Stomach (tissue), 9 donors: ENCODE data around the gene THBS3. TPM values are rescaled to one million over a fixed set of nuclear protein-coding genes. Genes with fewer than 3 reads are reported as not detected.
"Not testable (repeated sequence)": the region's sequence is repeated elsewhere in the genome, so short reads cannot be mapped to it uniquely, and the experiment has no call there.

ENCODE experiments used
- DNase-seq, 2 donors: peaks; one replicate each; pipeline versions ENCODE4 v3.0.0 to v3.0.0-alpha.2; 2013 to 2019
- H3K27ac ChIP-seq, 5 donors: fragments of 200-600 bp in 4 of 5; sonication (generic) in 4 of 5; one replicate each; pipeline ENCODE4 v1.5.1; 2013 to 2019; ENCODE audit warnings: mild to moderate bottlenecking in 1 of 5, moderate library complexity in 1 of 5
- H3K27me3 ChIP-seq, 3 donors: fragments of 200-600 bp; sonication (generic); one replicate each; pipeline ENCODE4 v1.5.1; 2017 to 2019; ENCODE audit warnings: mixed run types in 1 of 3
- H3K36me3 ChIP-seq, 4 donors: fragments of 200-600 bp; sonication (generic); 1 replicate in 3 of 4; 2 replicates in 1 of 4; pipeline ENCODE4 v1.5.1; 2016 to 2019
- H3K4me1 ChIP-seq, 4 donors: fragments of 200-600 bp; sonication (generic); one replicate each; pipeline ENCODE4 v1.5.1; 2016 to 2019
- H3K4me3 ChIP-seq, 4 donors: fragments of 200-600 bp; sonication (generic) in 3 of 4; one replicate each; pipeline ENCODE4 v1.5.1; 2016 to 2019; ENCODE audit warnings: mild to moderate bottlenecking in 1 of 4
- H3K9me3 ChIP-seq, 4 donors: fragments of 200-600 bp; sonication (generic); one replicate each; pipeline ENCODE4 v1.5.1; 2016 to 2019
- EP300 ChIP-seq: sonication (generic); formaldehyde crosslinking; IDR thresholded peaks from one replicate; pipeline ENCODE4 v1.6.1; 2017; ENCODE audit warnings: antibody characterized with exemption
- POLR2A ChIP-seq, 4 donors: fragments of 450-650 bp; IDR thresholded peaks; one replicate each; pipeline ENCODE4 v1.6.1; 2016; ENCODE audit warnings: antibody characterized with exemption in 4 of 4, control low read depth in 2 of 4, mild to moderate bottlenecking in 1 of 4, moderate library complexity in 1 of 4
- POLR2AphosphoS5 ChIP-seq, 3 donors: sonication (generic); formaldehyde crosslinking; IDR thresholded peaks; one replicate each; pipeline ENCODE4 v1.6.1; 2016; ENCODE audit warnings: antibody characterized with exemption in 3 of 3
- WGBS, 5 donors: extraction: QIAGEN DNeasy Blood & Tissue Kit in 3 of 5; methylation state at CpG; one replicate each; pipeline versions ENCODE4 v1.1.5 to v1.1.7; 2013 to 2018; 5-methylcytosine and 5-hydroxymethylcytosine counted together
- intact Hi-C: fragments of 100-400 bp; cut with DNase I; formaldehyde crosslinking; loops from one replicate; pipeline ENCODE4 v1.15.1; 2023; ENCODE audit warnings: low total_unique reads
- polyA plus RNA-seq, 3 donors: library from polyadenylated mRNA; stranded (reverse); fragments of 200-250 nt; gene quantifications; one replicate each; pipeline ENCODE4 v1.2.3, GENCODE V29; 2013
- total RNA-seq, 5 donors: library from RNA; depleted of rRNA; stranded (reverse); fragments of >200 nt; gene quantifications; one replicate each; pipeline versions ENCODE4 v1.1.0 to v1.2.3, GENCODE V29; 2014 to 2016
- TF ChIP-seq, protein P1 (sequence below), 7 experiments: fragments of 450-650 bp in 4 of 7; fragments of 200-600 bp in 3 of 7; sonication (generic) in 3 of 7; IDR thresholded peaks; one replicate each; pipeline ENCODE4 v1.5.1; 2016 to 2019; ENCODE audit warnings: antibody characterized with exemption in 7 of 7, control low read depth in 2 of 7, mild to moderate bottlenecking in 1 of 7
- donor health status: healthy with polysubstance abuse.
- donor health status: Bipolar disorder and iron deficiency.
- donor health status: healthy.

THBS3 gene
- total and polyA plus RNA-seq, 8 donors: 11.0 to 65.9 (median 23.2) TPM

- intact Hi-C loops: no loop called here
- Histone ChIP-seq H3K4me3 (peak overlapping the region; percentile 57 to 75 (median 60)), H3K4me1 (peaks cover 30 to 52% (median 46%) of the 10 kb centered on the region in 4 donors), H3K9me3 (no peaks in the 10 kb centered on the region), H3K27ac (peak overlapping the region; percentile 91 to 95 (median 94)), H3K36me3 (peaks cover 10 to 28% (median 22%) of the 10 kb centered on the region in 4 donors), H3K27me3 (no peaks in the 10 kb centered on the region)
- peak; percentile 97 to 99 for DNase-seq
- 0 to 1% (median 0%) methylated on average over 51 to 53 of the region's 53 CpGs for whole genome bisulfite sequencing, 5 donors
- TF ChIP-seq, protein P1, sequence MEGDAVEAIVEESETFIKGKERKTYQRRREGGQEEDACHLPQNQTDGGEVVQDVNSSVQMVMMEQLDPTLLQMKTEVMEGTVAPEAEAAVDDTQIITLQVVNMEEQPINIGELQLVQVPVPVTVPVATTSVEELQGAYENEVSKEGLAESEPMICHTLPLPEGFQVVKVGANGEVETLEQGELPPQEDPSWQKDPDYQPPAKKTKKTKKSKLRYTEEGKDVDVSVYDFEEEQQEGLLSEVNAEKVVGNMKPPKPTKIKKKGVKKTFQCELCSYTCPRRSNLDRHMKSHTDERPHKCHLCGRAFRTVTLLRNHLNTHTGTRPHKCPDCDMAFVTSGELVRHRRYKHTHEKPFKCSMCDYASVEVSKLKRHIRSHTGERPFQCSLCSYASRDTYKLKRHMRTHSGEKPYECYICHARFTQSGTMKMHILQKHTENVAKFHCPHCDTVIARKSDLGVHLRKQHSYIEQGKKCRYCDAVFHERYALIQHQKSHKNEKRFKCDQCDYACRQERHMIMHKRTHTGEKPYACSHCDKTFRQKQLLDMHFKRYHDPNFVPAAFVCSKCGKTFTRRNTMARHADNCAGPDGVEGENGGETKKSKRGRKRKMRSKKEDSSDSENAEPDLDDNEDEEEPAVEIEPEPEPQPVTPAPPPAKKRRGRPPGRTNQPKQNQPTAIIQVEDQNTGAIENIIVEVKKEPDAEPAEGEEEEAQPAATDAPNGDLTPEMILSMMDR (IDR thresholded peaks at IDR 0.05): peak in 5 of 7 experiments; percentile 49 to 96 (median 84)
- TF ChIP-seq EP300 (no peak), POLR2A (IDR thresholded peaks at IDR 0.05) (peak in 2 of 4 donors; percentile 76 to 80), POLR2AphosphoS5 (IDR thresholded peaks at IDR 0.05) (peak; percentile 75 to 97 (median 75))
Observed at GRCh38 chr1:155244368-155245162, 36.9 kb upstream of the THBS3 start.

GRCh38 chr1:155242805-155243358 lies 35.2 kb upstream of the THBS3 start:
- intact Hi-C loops: no loop called here
- peak overlapping the region in 4 of 5 donors; percentile 91 to 95 (median 94) for H3K27ac ChIP-seq
- TF ChIP-seq POLR2A (IDR thresholded peaks at IDR 0.05) (no peak), POLR2AphosphoS5 (IDR thresholded peaks at IDR 0.05) (no peak)
- H3K36me3 ChIP-seq: peaks cover 9 to 31% (median 26%) of the 10 kb centered on the region in 4 donors
- DNase-seq: no peak
- no peaks in the 10 kb centered on the region for H3K27me3 ChIP-seq
- peaks cover 30 to 56% (median 46%) of the 10 kb centered on the region in 4 donors for H3K4me1 ChIP-seq
- 71 to 86% (median 79%) methylated on average over 3 of the region's 3 CpGs for WGBS, 5 donors
- no peaks in the 10 kb centered on the region for H3K9me3 ChIP-seq
- H3K4me3 ChIP-seq: peak overlapping the region in 1 of 4 donors; percentile 60

GRCh38 chr1:155241841-155242264 lies 34.2 kb upstream of the THBS3 start:
- no peak overlapping the region for H3K4me3 ChIP-seq
- no peak for TF ChIP-seq POLR2AphosphoS5 (IDR thresholded peaks at IDR 0.05)
- TF ChIP-seq, protein P1 (IDR thresholded peaks at IDR 0.05): no peak
- TF ChIP-seq EP300: no peak
- TF ChIP-seq POLR2A (IDR thresholded peaks at IDR 0.05): no peak
- intact Hi-C loops: no loop called here
- H3K36me3 ChIP-seq: peaks cover 8 to 31% (median 27%) of the 10 kb centered on the region in 4 donors
- H3K4me1 ChIP-seq: peaks cover 30 to 56% (median 46%) of the 10 kb centered on the region in 4 donors
- H3K27ac ChIP-seq: peak overlapping the region in 4 of 5 donors; percentile 33 to 75 (median 56)
- WGBS, 5 donors: 61 to 79% (median 73%) methylated on average over 4 of the region's 4 CpGs
- no peaks in the 10 kb centered on the region for H3K9me3 ChIP-seq
- H3K27me3 ChIP-seq: no peaks in the 10 kb centered on the region
- no peak for DNase-seq

GRCh38 chr1:155241069-155241679 lies 33.5 kb upstream of the THBS3 start:
- Histone ChIP-seq H3K4me3 (peak overlapping the region; percentile 35 to 49 (median 47)), H3K27me3 (no peaks in the 10 kb centered on the region), H3K4me1 (peaks cover 30 to 56% (median 46%) of the 10 kb centered on the region in 4 donors), H3K36me3 (peaks cover 15 to 36% (median 33%) of the 10 kb centered on the region in 4 donors), H3K9me3 (no peaks in the 10 kb centered on the region), H3K27ac (peak overlapping the region in 4 of 5 donors; percentile 33 to 75 (median 56))
- intact Hi-C loops: no loop called here
- TF ChIP-seq POLR2AphosphoS5 (IDR thresholded peaks at IDR 0.05): peak; percentile 54 to 94 (median 78)
- TF ChIP-seq EP300: no peak
- WGBS, 5 donors: 15 to 19% (median 16%) methylated on average over 4 of the region's 4 CpGs
- peak; percentile 80 to 93 for DNase-seq

GRCh38 chr1:155236451-155236850 lies 28.8 kb upstream of the THBS3 start:
- no peak overlapping the region for H3K4me3 ChIP-seq
- H3K36me3 ChIP-seq: peaks cover 22 to 47% (median 45%) of the 10 kb centered on the region in 4 donors
- no peak overlapping the region for H3K27ac ChIP-seq
- peaks cover 15 to 30% (median 26%) of the 10 kb centered on the region in 4 donors for H3K4me1 ChIP-seq
- H3K9me3 ChIP-seq: no peaks in the 10 kb centered on the region
- H3K27me3 ChIP-seq: no peaks in the 10 kb centered on the region
- 75 to 84% (median 82%) methylated on average over 5 of the region's 5 CpGs for WGBS, 5 donors
- TF ChIP-seq EP300 (no peak), POLR2AphosphoS5 (IDR thresholded peaks at IDR 0.05) (no peak)
- TF ChIP-seq, protein P1 (IDR thresholded peaks at IDR 0.05): no peak
- intact Hi-C loops: no loop called here
- DNase-seq: no peak

GRCh38 chr1:155235375-155235774 lies 27.7 kb upstream of the THBS3 start:
- H3K9me3 ChIP-seq, H3K4me3 ChIP-seq, DNase-seq, H3K27me3 ChIP-seq, H3K27ac ChIP-seq, intact Hi-C loops: not testable (repeated sequence)
- H3K36me3 ChIP-seq: peaks cover 22 to 47% (median 45%) of the 10 kb centered on the region in 4 donors
- peaks cover 7 to 20% (median 17%) of the 10 kb centered on the region in 4 donors for H3K4me1 ChIP-seq
- 88 to 98% (median 91%) methylated on average over 5 to 8 of the region's 9 CpGs for WGBS, 5 donors

- peaks cover 22 to 33% (median 32%) of the 10 kb centered on the region in 4 donors for H3K36me3 ChIP-seq
- H3K27me3 ChIP-seq, DNase-seq, H3K27ac ChIP-seq, intact Hi-C loops, H3K4me3 ChIP-seq, H3K9me3 ChIP-seq: not testable (repeated sequence)
- 86 to 100% (median 95%) methylated on average over 1 to 2 of the region's 5 CpGs; no CpG with 5 or more reads in 1 of the 5 donors for WGBS, 5 donors
- H3K4me1 ChIP-seq: peaks cover 3 to 13% (median 7%) of the 10 kb centered on the region in 4 donors
Observed at GRCh38 chr1:155233502-155233901, 25.8 kb upstream of the THBS3 start.
